COLO668 (cell line): Measurements from ENCODE around the gene NFATC4.

Source experiments
- DNase-seq: peaks from one replicate; lab custom pipeline; 2025; ENCODE audit not compliant: unreplicated experiment; lab: John Stamatoyannopoulos, UW

The NFATC4 gene

DNA sequence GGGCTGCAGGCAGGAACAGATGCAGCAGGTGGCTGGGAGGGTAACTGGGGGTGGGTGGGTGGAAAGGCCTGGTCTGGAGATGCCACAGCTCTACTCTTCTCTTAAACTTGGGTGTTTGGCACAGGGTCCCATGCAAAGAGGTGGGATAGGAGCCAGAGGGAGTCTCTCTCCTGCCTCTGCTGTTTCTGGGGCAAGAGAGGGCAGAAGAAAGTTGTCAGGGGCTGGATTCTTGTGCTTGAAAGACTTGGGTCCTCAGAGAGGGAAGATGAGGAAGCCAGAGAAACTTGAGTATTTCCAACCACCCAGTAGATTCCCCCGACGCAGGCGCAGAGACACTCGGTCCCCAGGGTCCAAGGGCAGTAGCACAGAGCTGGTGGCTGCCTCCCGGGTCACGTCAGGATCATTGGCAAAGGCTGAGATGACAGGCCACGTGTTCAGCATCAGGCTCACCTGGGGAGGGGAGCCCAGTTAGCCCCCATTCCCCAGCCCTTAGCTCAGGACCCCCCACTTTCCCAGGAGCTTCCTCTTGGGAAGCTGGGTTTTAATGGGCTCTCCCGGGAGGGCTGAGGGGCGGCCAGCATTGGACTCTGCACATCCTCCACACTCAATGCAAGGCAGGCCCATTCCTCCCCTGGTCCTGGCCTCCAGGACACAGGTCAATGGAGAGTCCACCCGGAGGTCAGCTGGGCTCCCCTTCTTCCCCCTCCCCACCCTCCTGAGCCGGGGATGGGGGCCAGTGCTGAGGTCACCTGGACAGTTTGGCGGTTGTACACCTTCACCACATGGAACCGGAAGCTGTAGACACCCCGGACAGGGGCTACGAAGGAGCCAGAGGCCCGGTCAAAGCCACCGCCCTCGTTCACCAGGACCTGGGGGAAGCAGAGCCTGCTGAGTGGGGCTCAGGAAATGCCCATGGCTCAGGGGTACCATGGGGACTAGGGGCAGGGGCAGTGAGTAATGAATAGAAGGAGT, 59.8 kb downstream of the NFATC4 start:
- no peak for DNase-seq

DNA sequence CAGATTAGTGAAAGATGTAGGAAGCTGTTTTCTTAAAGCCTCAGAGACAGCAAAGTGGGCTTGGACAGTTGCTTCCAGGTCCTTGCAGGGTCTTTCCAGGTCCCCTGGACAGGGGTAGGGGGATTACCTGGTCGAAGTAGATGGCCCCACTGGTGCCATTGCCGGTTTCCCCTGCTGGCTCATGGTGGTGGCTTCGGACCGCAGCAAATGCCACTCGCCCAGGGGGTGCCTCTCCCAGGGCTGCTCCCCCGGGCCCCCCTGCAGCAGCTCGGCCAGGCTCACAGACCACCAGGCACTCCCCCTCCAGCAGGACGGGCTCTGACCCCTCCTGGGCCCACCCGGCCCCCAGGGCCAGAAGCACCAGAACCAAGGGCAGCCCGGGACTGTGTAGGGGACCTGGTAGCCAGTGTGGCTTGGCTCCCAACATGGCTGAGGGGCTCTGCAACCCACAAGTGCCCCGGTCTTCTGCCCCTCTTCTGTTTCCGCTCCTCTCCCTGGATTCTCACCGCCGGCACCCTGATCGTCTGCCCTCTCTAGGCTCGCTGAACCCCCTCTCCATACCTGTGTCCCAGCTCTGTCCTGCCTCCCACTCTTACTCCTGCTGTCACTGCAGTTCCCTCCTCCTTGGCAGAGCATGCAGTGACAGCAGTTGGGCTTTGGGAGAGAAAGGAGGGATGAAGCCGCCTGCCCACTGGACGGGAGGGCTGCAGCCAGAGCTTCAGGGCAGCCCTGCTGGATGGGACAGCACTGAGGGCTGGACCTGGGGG, 60.8 kb downstream of the NFATC4 start:
- no peak for DNase-seq
